ENCODE data around the gene PLOD3.

PLOD3 gene

GRCh38 chr7:101243646-101244374 is 26.4 kb upstream of the PLOD3 start:
- TF ChIP-seq JUND (IDR thresholded peaks at IDR 0.05; ENCODE audit: low read depth) = no peak
- in situ Hi-C loops (cut with HindIII; ENCODE audit: low pct_unique_long_range_greater_than_20kb, low sequenced_read_pairs) = no loop called here
- DNase-seq (ENCODE audit: low read depth in 1 of 2, low spot score in 1 of 2) = no peak

GRCh38 chr7:101241443-101242349 is 24.3 kb upstream of the PLOD3 start:
- no peak for DNase-seq (ENCODE audit: low read depth in 1 of 2, low spot score in 1 of 2)
- in situ Hi-C loops (cut with HindIII; ENCODE audit: low pct_unique_long_range_greater_than_20kb, low sequenced_read_pairs) = no loop called here
- TF ChIP-seq JUND (IDR thresholded peaks at IDR 0.05; ENCODE audit: low read depth) = no peak

- in situ Hi-C loops (cut with HindIII; ENCODE audit: low pct_unique_long_range_greater_than_20kb, low sequenced_read_pairs) = no loop called here
These were observed 23.6 kb upstream of the PLOD3 start for GRCh38 chr7:101241015-101241363.

GRCh38 chr7:101240226-101241014 is 23.0 kb upstream of the PLOD3 start:
- in situ Hi-C loops (cut with HindIII; ENCODE audit: low pct_unique_long_range_greater_than_20kb, low sequenced_read_pairs) = no loop called here
- no peak for TF ChIP-seq JUND (IDR thresholded peaks at IDR 0.05; ENCODE audit: low read depth)
- no peak for DNase-seq (ENCODE audit: low read depth in 1 of 2, low spot score in 1 of 2)

More at GRCh38 chr7:101241015-101241363, 23.6 kb upstream of the PLOD3 start:
- no peak for DNase-seq (ENCODE audit: low read depth in 1 of 2, low spot score in 1 of 2)
- no peak for TF ChIP-seq JUND (IDR thresholded peaks at IDR 0.05; ENCODE audit: low read depth)

- TF ChIP-seq JUND (IDR thresholded peaks at IDR 0.05; ENCODE audit: low read depth) = no peak
- no peak for DNase-seq (ENCODE audit: low read depth in 1 of 2, low spot score in 1 of 2)
- in situ Hi-C loops (cut with HindIII; ENCODE audit: low pct_unique_long_range_greater_than_20kb, low sequenced_read_pairs) = no loop called here
These were observed 22.5 kb upstream of the PLOD3 start for GRCh38 chr7:101239951-101240220.

- no peak for DNase-seq (ENCODE audit: low read depth in 1 of 2, low spot score in 1 of 2)
- TF ChIP-seq JUND (IDR thresholded peaks at IDR 0.05; ENCODE audit: low read depth) = no peak
- in situ Hi-C loops (cut with HindIII; ENCODE audit: low pct_unique_long_range_greater_than_20kb, low sequenced_read_pairs) = no loop called here
These were observed 22.0 kb upstream of the PLOD3 start for GRCh38 chr7:101239191-101239950.

GRCh38 chr7:101238226-101239182 is 21.1 kb upstream of the PLOD3 start:
- in situ Hi-C loops (cut with HindIII; ENCODE audit: low pct_unique_long_range_greater_than_20kb, low sequenced_read_pairs) = no loop called here
- no peak for TF ChIP-seq JUND (IDR thresholded peaks at IDR 0.05; ENCODE audit: low read depth)
- DNase-seq (ENCODE audit: low read depth in 1 of 2, low spot score in 1 of 2) = no peak

- DNase-seq (ENCODE audit: low read depth in 1 of 2, low spot score in 1 of 2) = no peak
- in situ Hi-C loops (cut with HindIII; ENCODE audit: low pct_unique_long_range_greater_than_20kb, low sequenced_read_pairs) = no loop called here
These were observed 20.1 kb upstream of the PLOD3 start, which contains the start of gene CLDN15 for GRCh38 chr7:101237206-101238067. CLDN15 (minus strand) TSS chr7:101237802; CDS start chr7:101237581, 221 bp downstream.

GRCh38 chr7:101236292-101236835 is 19.0 kb upstream of the PLOD3 start:
- no peak for DNase-seq (ENCODE audit: low read depth in 1 of 2, low spot score in 1 of 2)

More at GRCh38 chr7:101237206-101238067, 20.1 kb upstream of the PLOD3 start, which contains the start of gene CLDN15:
- no peak for TF ChIP-seq JUND (IDR thresholded peaks at IDR 0.05; ENCODE audit: low read depth)

GRCh38 chr7:101235522-101235921 is 18.1 kb upstream of the PLOD3 start:
- DNase-seq (ENCODE audit: low read depth in 1 of 2, low spot score in 1 of 2) = no peak
- in situ Hi-C loops (cut with HindIII; ENCODE audit: low pct_unique_long_range_greater_than_20kb, low sequenced_read_pairs) = no loop called here
- TF ChIP-seq JUND (IDR thresholded peaks at IDR 0.05; ENCODE audit: low read depth) = no peak

More at GRCh38 chr7:101236292-101236835, 19.0 kb upstream of the PLOD3 start:
- in situ Hi-C loops (cut with HindIII; ENCODE audit: low pct_unique_long_range_greater_than_20kb, low sequenced_read_pairs) = no loop called here
- no peak for TF ChIP-seq JUND (IDR thresholded peaks at IDR 0.05; ENCODE audit: low read depth)

Data from T47D (cell line).